Body of pancreas (tissue), 4 donors: ENCODE measurements around the gene HTT.

Source experiments
- POLR2A ChIP-seq, 3 donors: fragments of 450-650 bp; IDR thresholded peaks; one replicate each; pipeline ENCODE4 v1.6.1; 2016; ENCODE audit warnings: antibody characterized with exemption in 3 of 3, mild to moderate bottlenecking in 2 of 3
- TF ChIP-seq, protein P1 (sequence below), 7 experiments: fragments of 450-650 bp in 4 of 7; fragments of 200-600 bp in 3 of 7; sonication (generic) in 3 of 7; IDR thresholded peaks; one replicate each; pipeline ENCODE4 v1.5.1; 2016 to 2019; ENCODE audit warnings: antibody characterized with exemption in 7 of 7

GRCh38 chr4:3035674-3036073 is 38.8 kb upstream of the HTT start:
- TF ChIP-seq, protein P1, sequence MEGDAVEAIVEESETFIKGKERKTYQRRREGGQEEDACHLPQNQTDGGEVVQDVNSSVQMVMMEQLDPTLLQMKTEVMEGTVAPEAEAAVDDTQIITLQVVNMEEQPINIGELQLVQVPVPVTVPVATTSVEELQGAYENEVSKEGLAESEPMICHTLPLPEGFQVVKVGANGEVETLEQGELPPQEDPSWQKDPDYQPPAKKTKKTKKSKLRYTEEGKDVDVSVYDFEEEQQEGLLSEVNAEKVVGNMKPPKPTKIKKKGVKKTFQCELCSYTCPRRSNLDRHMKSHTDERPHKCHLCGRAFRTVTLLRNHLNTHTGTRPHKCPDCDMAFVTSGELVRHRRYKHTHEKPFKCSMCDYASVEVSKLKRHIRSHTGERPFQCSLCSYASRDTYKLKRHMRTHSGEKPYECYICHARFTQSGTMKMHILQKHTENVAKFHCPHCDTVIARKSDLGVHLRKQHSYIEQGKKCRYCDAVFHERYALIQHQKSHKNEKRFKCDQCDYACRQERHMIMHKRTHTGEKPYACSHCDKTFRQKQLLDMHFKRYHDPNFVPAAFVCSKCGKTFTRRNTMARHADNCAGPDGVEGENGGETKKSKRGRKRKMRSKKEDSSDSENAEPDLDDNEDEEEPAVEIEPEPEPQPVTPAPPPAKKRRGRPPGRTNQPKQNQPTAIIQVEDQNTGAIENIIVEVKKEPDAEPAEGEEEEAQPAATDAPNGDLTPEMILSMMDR (IDR thresholded peaks at IDR 0.05): no peak
- no peak for TF ChIP-seq POLR2A (IDR thresholded peaks at IDR 0.05)
